Measurements from ENCODE around the gene SOCS2.

DNA sequence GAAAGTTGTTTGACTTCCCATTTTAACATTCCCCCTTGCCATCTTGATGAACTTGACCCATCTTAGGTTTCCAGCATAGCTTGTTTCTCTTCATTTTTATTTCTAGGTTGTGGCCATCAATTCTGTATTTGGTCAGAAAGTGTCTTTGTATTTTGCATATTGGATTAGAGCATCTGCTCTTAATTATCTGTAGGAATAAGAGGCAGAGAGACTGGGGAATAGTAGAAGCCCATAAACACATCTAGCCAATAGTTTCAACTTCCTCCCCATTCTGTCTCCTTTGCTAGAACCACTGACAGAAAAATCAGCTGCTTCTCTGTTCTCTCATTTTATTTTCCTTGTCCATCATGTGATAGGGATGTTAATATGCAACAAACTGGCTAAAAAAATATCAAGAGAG is 8.2 kb downstream of the SOCS2 start:
- TF ChIP-seq ZNF274 (IDR thresholded peaks at IDR 0.05; ENCODE audit: low read depth, low read length) (no peak), YY1 (IDR thresholded peaks at IDR 0.05; ENCODE audit: insufficient read depth, insufficient read length) (no peak)
